IMR-90 (cell line): ENCODE results near the gene ZBTB4.

Source experiments
- BHLHE40 ChIP-seq: fragments of 150-350 bp; IDR thresholded peaks from 2 replicates; pipeline ENCODE4 v1.6.1; 2016; ENCODE audit warnings: mild to moderate bottlenecking, low read depth, low read length
- MAZ ChIP-seq: IDR thresholded peaks from 2 replicates; pipeline ENCODE4 v1.6.1; 2012; ENCODE audit warnings: low read depth, mild to moderate bottlenecking, low read length, improper control_type of control experiment, moderate library complexity, borderline replicate concordance
- MXI1 ChIP-seq: IDR thresholded peaks from 2 replicates; pipeline ENCODE4 v1.6.1; 2012; ENCODE audit warnings: low read depth, mild to moderate bottlenecking, low read length, moderate library complexity, borderline replicate concordance
- NFE2L2 ChIP-seq: fragments of 150-350 bp; IDR thresholded peaks from 2 replicates; pipeline ENCODE4 v1.6.1; 2016; ENCODE audit warnings: low read depth, mild to moderate bottlenecking, low read length
- POLR2A ChIP-seq: IDR thresholded peaks from 2 replicates; pipeline ENCODE4 v1.6.1; 2012; ENCODE audit warnings: mild to moderate bottlenecking, low read depth, low read length
- RAD21 ChIP-seq: IDR thresholded peaks from 2 replicates; pipeline ENCODE4 v1.6.1; 2012; ENCODE audit warnings: low read length, improper control_type of control experiment
- RCOR1 ChIP-seq: IDR thresholded peaks from 2 replicates; pipeline ENCODE4 v1.6.1; 2012; ENCODE audit warnings: mild to moderate bottlenecking, low read length, improper control_type of control experiment; ENCODE audit not compliant: insufficient replicate concordance
- RFX5 ChIP-seq: IDR thresholded peaks from 2 replicates; pipeline ENCODE4 v1.8.0; 2012; ENCODE audit warnings: low read depth, mild to moderate bottlenecking, low read length, moderate library complexity
- USF2 ChIP-seq: fragments of 150-350 bp; IDR thresholded peaks from 2 replicates; pipeline ENCODE4 v1.6.1; 2017; ENCODE audit warnings: mild to moderate bottlenecking, antibody characterized with exemption, low read length, low read depth
- TF ChIP-seq, protein P1 (sequence below): conservative IDR thresholded peaks from 2 replicates; pipeline ENCODE4 v1.5.1; 2012; ENCODE audit warnings: mild to moderate bottlenecking, low read depth, low read length, improper control_type of control experiment

DNA sequence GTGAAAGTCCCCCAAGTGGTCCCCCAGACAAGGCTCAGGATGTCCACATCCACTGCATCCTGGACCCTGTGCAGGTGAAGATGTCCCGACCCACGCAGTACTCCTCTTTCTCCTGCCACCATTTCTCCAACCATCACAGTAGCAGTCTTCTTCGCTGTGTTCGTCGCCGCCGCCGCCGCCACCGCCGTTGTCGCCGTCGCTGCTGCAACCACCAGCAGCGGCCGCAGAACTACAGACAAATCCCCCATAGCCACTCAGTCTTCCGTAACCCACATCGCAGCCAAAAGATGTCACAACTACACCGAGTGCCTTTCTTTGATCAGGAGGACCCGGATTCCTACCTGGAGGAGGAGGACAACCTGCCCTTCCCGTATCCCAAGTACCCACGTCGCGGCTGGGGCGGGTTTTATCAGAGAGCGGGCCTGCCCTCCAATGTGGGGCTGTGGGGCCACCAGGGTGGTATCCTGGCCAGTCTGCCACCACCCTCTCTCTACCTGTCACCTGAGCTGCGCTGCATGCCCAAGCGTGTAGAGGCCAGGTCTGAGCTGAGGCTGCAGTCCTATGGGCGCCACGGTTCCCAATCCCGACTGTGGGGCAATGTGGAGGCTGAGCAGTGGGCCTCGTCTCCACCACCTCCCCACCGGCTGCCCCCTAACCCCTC, 53.1 kb downstream of the ZBTB4 start:
- no peak for TF ChIP-seq USF2
- TF ChIP-seq, protein P1, sequence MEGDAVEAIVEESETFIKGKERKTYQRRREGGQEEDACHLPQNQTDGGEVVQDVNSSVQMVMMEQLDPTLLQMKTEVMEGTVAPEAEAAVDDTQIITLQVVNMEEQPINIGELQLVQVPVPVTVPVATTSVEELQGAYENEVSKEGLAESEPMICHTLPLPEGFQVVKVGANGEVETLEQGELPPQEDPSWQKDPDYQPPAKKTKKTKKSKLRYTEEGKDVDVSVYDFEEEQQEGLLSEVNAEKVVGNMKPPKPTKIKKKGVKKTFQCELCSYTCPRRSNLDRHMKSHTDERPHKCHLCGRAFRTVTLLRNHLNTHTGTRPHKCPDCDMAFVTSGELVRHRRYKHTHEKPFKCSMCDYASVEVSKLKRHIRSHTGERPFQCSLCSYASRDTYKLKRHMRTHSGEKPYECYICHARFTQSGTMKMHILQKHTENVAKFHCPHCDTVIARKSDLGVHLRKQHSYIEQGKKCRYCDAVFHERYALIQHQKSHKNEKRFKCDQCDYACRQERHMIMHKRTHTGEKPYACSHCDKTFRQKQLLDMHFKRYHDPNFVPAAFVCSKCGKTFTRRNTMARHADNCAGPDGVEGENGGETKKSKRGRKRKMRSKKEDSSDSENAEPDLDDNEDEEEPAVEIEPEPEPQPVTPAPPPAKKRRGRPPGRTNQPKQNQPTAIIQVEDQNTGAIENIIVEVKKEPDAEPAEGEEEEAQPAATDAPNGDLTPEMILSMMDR, result no peak
- no peak for TF ChIP-seq BHLHE40
- no peak for TF ChIP-seq POLR2A
- TF ChIP-seq RAD21, result no peak
- TF ChIP-seq MAZ, result no peak
- no peak for TF ChIP-seq RFX5
- no peak for TF ChIP-seq MXI1
- TF ChIP-seq NFE2L2, result no peak
- no peak for TF ChIP-seq RCOR1
